Cardiac fibroblast (primary cell): ENCODE data around the gene MRGPRG.
"Not testable (repeated sequence)": the region's sequence is repeated elsewhere in the genome, so short reads cannot be mapped to it uniquely, and the experiment has no call there.

ENCODE experiments used
- DNase-seq, 2 donors: peaks; one replicate each; pipeline versions ENCODE4 v3.0.0 to v3.0.0-alpha.2; 2010; ENCODE audit warnings: low read depth in 2 of 2
- H3K4me3 ChIP-seq, 2 donors: replicated peaks in 1 of 2; 1 replicate in 1 of 2; 2 replicates in 1 of 2; pipeline ENCODE4 v1.5.1; 2011; ENCODE audit warnings: low read depth in 2 of 2, low read length in 2 of 2, mild to moderate bottlenecking in 2 of 2, moderate library complexity in 1 of 2
- TF ChIP-seq, protein P1 (sequence below): IDR thresholded peaks from one replicate; pipeline ENCODE4 v1.5.1; 2011; ENCODE audit warnings: low read depth, mild to moderate bottlenecking, low read length, inconsistent platforms

MRGPRG gene

GRCh38 chr11:3170756-3171650 is 47.6 kb downstream of the MRGPRG start:
- TF ChIP-seq, protein P1, sequence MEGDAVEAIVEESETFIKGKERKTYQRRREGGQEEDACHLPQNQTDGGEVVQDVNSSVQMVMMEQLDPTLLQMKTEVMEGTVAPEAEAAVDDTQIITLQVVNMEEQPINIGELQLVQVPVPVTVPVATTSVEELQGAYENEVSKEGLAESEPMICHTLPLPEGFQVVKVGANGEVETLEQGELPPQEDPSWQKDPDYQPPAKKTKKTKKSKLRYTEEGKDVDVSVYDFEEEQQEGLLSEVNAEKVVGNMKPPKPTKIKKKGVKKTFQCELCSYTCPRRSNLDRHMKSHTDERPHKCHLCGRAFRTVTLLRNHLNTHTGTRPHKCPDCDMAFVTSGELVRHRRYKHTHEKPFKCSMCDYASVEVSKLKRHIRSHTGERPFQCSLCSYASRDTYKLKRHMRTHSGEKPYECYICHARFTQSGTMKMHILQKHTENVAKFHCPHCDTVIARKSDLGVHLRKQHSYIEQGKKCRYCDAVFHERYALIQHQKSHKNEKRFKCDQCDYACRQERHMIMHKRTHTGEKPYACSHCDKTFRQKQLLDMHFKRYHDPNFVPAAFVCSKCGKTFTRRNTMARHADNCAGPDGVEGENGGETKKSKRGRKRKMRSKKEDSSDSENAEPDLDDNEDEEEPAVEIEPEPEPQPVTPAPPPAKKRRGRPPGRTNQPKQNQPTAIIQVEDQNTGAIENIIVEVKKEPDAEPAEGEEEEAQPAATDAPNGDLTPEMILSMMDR = no peak
- no peak for DNase-seq
- no peak overlapping the region for H3K4me3 ChIP-seq

GRCh38 chr11:3170044-3170755 is 48.4 kb downstream of the MRGPRG start:
- peak overlapping the region in 1 of 2 donors; percentile 48 for H3K4me3 ChIP-seq
- TF ChIP-seq, protein P1 = no peak
- DNase-seq = no peak

DNA sequence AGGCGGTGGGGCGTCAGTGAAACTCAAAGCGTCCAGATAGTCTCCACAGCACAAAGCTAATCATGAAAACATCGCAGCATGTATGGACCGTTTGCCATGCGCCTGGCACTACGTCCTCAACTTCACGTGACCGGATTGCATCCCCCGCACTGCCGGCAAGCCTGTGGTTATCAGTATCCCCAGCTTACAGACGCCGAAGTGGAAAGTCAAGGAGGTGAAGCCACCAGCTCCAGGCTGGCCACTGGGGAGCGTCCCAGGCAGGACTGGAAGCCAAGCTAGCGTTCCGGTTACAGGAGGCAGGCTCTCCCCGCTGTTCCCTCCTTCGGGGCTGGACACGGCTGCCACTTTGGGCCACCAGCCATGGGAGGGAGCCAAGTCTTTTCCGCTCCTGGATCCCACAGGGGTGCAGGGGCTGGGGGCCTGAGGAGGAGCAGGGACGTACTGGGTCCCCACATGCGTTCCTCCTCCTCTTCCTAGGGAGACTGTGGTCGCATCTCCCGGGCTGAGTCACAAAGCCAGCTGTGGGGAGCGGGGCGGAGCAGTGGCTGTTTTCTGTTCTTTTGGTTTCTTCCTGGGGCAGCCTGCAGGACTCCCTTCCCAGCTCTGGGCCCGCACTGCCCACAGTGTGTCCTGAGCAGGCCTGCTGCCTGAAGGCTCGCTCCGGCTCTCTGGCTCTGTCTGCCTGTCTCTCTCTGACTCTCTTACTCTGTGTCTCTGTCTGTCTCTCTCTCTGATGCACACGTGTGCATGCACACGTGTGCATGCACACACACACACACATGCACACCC is 49.2 kb downstream of the MRGPRG start:
- H3K4me3 ChIP-seq = peak overlapping the region; percentile 39 to 48
- TF ChIP-seq, protein P1 = no peak
- DNase-seq = peak; percentile 72 to 76

DNA sequence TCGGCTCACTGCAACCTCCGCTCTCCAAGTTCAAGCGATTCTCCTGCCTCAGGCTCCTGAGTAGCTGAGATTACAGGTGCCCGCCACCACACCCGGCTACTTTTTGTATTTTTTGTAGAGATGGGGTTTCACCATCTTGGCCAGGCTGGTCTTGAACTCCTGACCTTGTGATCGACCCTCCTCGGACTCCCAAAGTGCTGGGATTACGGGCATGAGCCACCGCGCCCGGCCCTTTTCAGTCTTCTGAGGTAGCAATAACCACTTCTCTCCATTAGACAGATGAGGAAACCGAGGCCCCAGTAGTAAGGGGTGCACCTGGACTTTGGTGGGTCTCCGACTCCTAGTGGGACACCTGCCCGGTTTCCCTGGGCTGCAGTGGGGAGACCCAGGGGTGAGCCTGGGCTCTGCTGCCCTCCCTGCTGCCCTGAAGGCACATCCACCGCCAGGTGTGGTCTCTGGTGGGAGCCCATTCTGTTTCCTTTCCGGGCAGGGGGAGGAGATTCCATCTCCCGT is 49.8 kb downstream of the MRGPRG start:
- DNase-seq = not testable (repeated sequence)
- H3K4me3 ChIP-seq = peak overlapping the region; percentile 39 to 48
